ENCODE data around the gene CYP2A6.
"Not testable (repeated sequence)": the region's sequence is repeated elsewhere in the genome, so short reads cannot be mapped to it uniquely, and the experiment has no call there.

DNA sequence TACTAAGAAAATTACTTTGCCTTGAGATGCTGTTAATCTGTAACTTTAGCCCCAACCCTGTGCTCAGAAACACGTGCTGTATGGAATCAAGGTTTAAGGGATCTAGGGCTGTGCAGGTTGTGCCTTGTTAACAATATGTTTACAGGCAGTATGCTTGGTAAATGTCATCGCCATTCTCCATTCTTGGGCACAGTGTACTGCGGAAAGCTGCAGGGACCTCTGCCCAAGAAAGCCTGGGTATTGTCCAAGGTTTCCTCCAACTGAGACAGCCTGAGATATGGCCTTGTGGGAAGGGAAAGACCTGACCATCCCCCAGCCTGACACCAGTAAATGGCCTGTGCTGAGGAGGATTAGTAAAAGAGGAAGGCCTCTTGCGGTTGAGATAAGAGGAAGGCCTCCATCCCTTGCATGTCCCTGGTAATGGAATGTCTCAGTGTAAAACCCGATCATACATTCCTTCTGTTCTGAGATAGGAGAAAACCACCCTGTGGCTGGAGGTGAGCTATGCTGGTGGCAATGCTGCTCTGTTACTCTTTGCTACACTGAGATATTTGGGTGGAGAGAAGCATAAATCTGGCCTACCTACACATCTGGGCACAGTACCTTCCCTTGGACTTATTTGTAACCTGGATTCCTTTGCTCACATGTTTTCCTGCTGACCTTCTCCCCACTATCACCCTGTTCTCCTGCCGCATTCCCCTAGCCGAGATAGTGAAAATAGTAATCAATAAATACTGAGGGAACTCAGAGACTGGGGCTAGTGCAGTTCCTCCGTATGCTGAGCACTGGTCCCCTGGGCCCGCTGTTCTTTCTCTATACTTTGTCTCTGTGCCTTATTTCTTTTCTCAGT, 27.3 kb downstream of the CYP2A6 start:
- not testable (repeated sequence) for TF ChIP-seq POLR2A, CTCF (IDR thresholded peaks at IDR 0.05)
